OCI-LY7 (cell line): ENCODE results near the gene SPPL3. TPM values are rescaled to one million over a fixed set of nuclear protein-coding genes. Genes with fewer than 3 reads are reported as not detected.

Experiments used
- BruUV-seq: library from RNA; stranded (reverse); fragments of 400-500 nt; replicated peaks from 2 replicates; lab custom pipeline; 2021; lab: Mats Ljungman, UMichigan
- CTCF ChIA-PET: fragments of 300-600 bp; sonication (Branson Sonifier 250); formaldehyde crosslinking; loops from one replicate; lab custom pipeline; 2022; ENCODE audit warnings: antibody characterized with exemption; ENCODE audit not compliant: unreplicated experiment; lab: Charles Lee
- POLR2A ChIA-PET: fragments of 300-600 bp; sonication (Branson Sonifier 250); formaldehyde crosslinking; loops from one replicate; lab custom pipeline; 2022; ENCODE audit warnings: antibody characterized with exemption; lab: Charles Lee
- DNase-seq: peaks from one replicate; pipeline ENCODE4 v3.0.0-alpha.2; 2015; ENCODE audit warnings: low spot score
- H2AFZ ChIP-seq: fragments of 200-600 bp; sonication (generic), shearing (Covaris generic); 2 replicates; pipeline ENCODE4 v1.6.1; 2014; ENCODE audit warnings: mild to moderate bottlenecking, antibody characterized with exemption, low read length, moderate library complexity
- H3K27ac ChIP-seq: fragments of 200-600 bp; sonication (generic); 2 replicates; pipeline ENCODE4 v1.5.1; 2014; ENCODE audit warnings: mixed run types, low read depth, mild to moderate bottlenecking, moderate library complexity, low read length, inconsistent platforms; ENCODE audit not compliant: poor library complexity, severe bottlenecking
- H3K36me3 ChIP-seq: fragments of 200-600 bp; sonication (generic); 2 replicates; pipeline ENCODE4 v1.6.1; 2014; ENCODE audit warnings: mild to moderate bottlenecking, antibody characterized with exemption, low read length, moderate library complexity, mixed read lengths; ENCODE audit not compliant: insufficient read depth
- H3K4me1 ChIP-seq: fragments of 200-600 bp; sonication (generic); 2 replicates; pipeline ENCODE4 v1.5.1; 2014; ENCODE audit warnings: mild to moderate bottlenecking, low read length; ENCODE audit not compliant: insufficient read depth, poor library complexity, severe bottlenecking
- H3K4me2 ChIP-seq: fragments of 200-600 bp; sonication (generic); 2 replicates; pipeline ENCODE4 v1.6.1; 2014; ENCODE audit warnings: mild to moderate bottlenecking, low read length
- H3K4me3 ChIP-seq: fragments of 200-600 bp; sonication (generic); 2 replicates; pipeline ENCODE4 v1.5.1; 2014; ENCODE audit warnings: mild to moderate bottlenecking, low read depth, low read length; ENCODE audit not compliant: poor library complexity, severe bottlenecking
- H3K79me2 ChIP-seq: fragments of 200-600 bp; sonication (generic); 2 replicates; pipeline ENCODE4 v1.6.1; 2016; ENCODE audit warnings: low read depth, mild to moderate bottlenecking, low read length, moderate library complexity, mixed read lengths; ENCODE audit not compliant: insufficient read depth
- H3K9me2 ChIP-seq: fragments of 200-600 bp; sonication (generic); 2 replicates; pipeline ENCODE4 v1.6.1; 2016; ENCODE audit warnings: mild to moderate bottlenecking, low read length, mixed read lengths; ENCODE audit not compliant: insufficient read depth
- H3K9me3 ChIP-seq: fragments of 200-600 bp; sonication (generic); 2 replicates; pipeline ENCODE4 v1.6.1; 2014; ENCODE audit warnings: mild to moderate bottlenecking, mixed run types, low read length, mixed read lengths
- H4K20me1 ChIP-seq: fragments of 200-600 bp; sonication (generic); 2 replicates; pipeline ENCODE4 v1.6.1; 2014; ENCODE audit warnings: mild to moderate bottlenecking, antibody characterized with exemption, low read length, moderate library complexity, mixed read lengths; ENCODE audit not compliant: insufficient read depth
- CTCF ChIP-seq: fragments of 200-600 bp; sonication (generic); conservative IDR thresholded peaks from 2 replicates; pipeline ENCODE4 v1.5.1; 2014; ENCODE audit warnings: mild to moderate bottlenecking, antibody characterized with exemption, low read length, moderate library complexity, mixed read lengths
- EZH2phosphoT487 ChIP-seq: fragments of 200-600 bp; sonication (generic); IDR thresholded peaks from 2 replicates; pipeline ENCODE4 v1.6.1; 2018; ENCODE audit warnings: low read depth, borderline replicate concordance, mild to moderate bottlenecking, mixed run types, antibody characterized with exemption, low read length, moderate library complexity, mixed read lengths
- intact Hi-C: fragments of 100-400 bp; cut with micrococcal nuclease; formaldehyde crosslinking; loops from one replicate; pipeline ENCODE4 v1.10.0; 2022; ENCODE audit not compliant: unreplicated experiment
- total RNA-seq, 2 experiments: library from RNA; depleted of rRNA in 1 of 2; stranded (reverse); fragments of >200 nt in 1 of 2; shearing (Covaris generic) in 1 of 2; gene quantifications; 2 replicates each; pipeline ENCODE4 v1.2.3, GENCODE V29; 2014 to 2022

The SPPL3 gene
- total RNA-seq, 2 experiments from 2014 or later = 8.6 to 36.6 TPM

DNA sequence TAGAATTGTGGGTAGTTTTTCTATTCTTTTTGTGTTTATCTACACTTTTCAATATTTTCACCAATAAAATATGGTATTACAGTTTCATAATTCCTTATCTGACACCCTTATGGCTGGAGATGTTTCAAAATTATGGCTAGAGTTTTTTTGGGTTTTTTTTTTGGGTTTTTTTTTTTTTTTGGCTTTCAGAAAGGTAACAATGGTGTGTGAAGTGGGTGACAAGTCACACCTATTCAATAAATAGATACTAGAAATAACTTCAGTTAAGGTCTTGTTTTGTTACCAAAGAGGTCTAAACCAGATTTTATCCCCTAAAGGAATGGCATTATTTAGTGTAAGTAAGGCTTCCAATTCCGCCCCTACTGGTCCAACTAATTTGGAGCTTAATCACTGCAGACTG, 19.5 kb downstream of the SPPL3 start:
- Histone ChIP-seq H3K4me2 (no peak overlapping the region), H4K20me1 (peaks cover 13% of the 10 kb centered on the region), H3K4me3 (no peak overlapping the region), H3K4me1 (peaks cover 24% of the 10 kb centered on the region), H3K9me2 (no peaks in the 10 kb centered on the region), H2AFZ (no peak overlapping the region), H3K9me3 (no peaks in the 10 kb centered on the region), H3K36me3 (0 out of 2 replicates have a peak, but pooled peaks cover 10% of the 10 kb centered on the region), H3K79me2 (peaks cover 70% of the 10 kb centered on the region), H3K27ac (no peak overlapping the region)
- no peak for TF ChIP-seq CTCF
- TF ChIP-seq EZH2phosphoT487 = no peak
- no TSS peak for BruUV-seq
- DNase-seq = no peak
- intact Hi-C loops = loop anchor here (2.0 kb wide), 1 partner anchor 18 kb away; no protein-coding TSS in a partner anchor
- ChIA-PET POLR2A (interaction anchor here (0.6 to 0.7 kb wide), 2 partner anchors 21 to 305 kb away, joined by 3 read pairs; no protein-coding TSS in a partner anchor), CTCF (no interaction called here)

GRCh38 chr12:120882055-120882555, 22.1 kb downstream of the SPPL3 start:
- H3K79me2 ChIP-seq = peaks cover 61% of the 10 kb centered on the region
- H3K9me2 ChIP-seq = no peaks in the 10 kb centered on the region
- intact Hi-C loops = no loop called here
- ChIA-PET CTCF (no interaction called here), POLR2A (no interaction called here)
- H3K4me2 ChIP-seq = no peak overlapping the region
- no peak overlapping the region for H3K27ac ChIP-seq
- no peaks in the 10 kb centered on the region for H3K9me3 ChIP-seq
- H3K36me3 ChIP-seq = 0 out of 2 replicates have a peak, but pooled peaks cover 3% of the 10 kb centered on the region
- peaks cover 19% of the 10 kb centered on the region for H3K4me1 ChIP-seq
- no peak for TF ChIP-seq EZH2phosphoT487
- no peak for TF ChIP-seq CTCF
- no peak for DNase-seq
- peaks cover 14% of the 10 kb centered on the region for H4K20me1 ChIP-seq
- H3K4me3 ChIP-seq = no peak overlapping the region
- H2AFZ ChIP-seq = no peak overlapping the region
- BruUV-seq = no TSS peak

DNA sequence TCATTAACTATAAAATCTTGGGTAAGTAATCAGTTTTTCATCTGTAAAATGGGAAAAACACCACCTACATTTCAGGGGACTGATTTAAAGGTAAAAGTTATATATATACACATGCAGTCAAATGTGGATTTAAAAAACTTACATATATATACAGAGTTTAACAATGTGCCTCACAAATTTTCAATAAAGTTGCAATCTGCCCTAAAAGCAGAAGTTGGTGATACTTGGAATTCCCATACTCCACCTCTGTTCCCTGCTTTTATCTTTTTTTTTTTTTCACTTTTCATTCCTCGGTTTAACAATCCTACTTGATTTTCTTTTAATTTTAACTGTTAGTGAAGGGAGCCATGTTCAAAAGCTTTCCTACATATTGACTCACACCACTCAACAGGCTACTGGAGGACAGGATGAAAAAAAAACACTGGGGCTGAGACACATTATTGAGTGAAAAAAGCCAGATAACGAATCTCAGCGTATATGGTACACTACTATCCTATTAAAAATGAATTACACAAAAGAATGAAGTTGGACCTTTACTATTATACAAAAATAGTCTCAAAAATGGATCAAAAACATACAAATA, 24.3 kb downstream of the SPPL3 start:
- Histone ChIP-seq H3K4me3 (no peak overlapping the region), H3K9me2 (no peaks in the 10 kb centered on the region), H3K4me2 (no peak overlapping the region), H3K79me2 (peaks cover 58% of the 10 kb centered on the region), H4K20me1 (peaks cover 5% of the 10 kb centered on the region), H3K36me3 (0 out of 2 replicates have a peak, but pooled peaks cover 3% of the 10 kb centered on the region), H3K9me3 (no peaks in the 10 kb centered on the region), H3K27ac (no peak overlapping the region), H3K4me1 (no peaks in the 10 kb centered on the region), H2AFZ (no peak overlapping the region)
- intact Hi-C loops = no loop called here
- ChIA-PET POLR2A (interaction anchor here (1.2 to 1.4 kb wide), 2 partner anchors 8 to 12 kb away, joined by 4 to 5 read pairs; no protein-coding TSS in a partner anchor), CTCF (interaction anchor here (0.6 kb wide), 1 partner anchor 54 kb away, joined by 4 read pairs; no protein-coding TSS in a partner anchor)
- DNase-seq = no peak
- TSS peak; percentile 11 for BruUV-seq
- TF ChIP-seq EZH2phosphoT487 = no peak
- no peak for TF ChIP-seq CTCF
